K562 (cell line): ENCODE data around the gene GABPB1. TPM values are rescaled to one million over a fixed set of nuclear protein-coding genes. Genes with fewer than 3 reads are reported as not detected.

Experiments
- ATAC-seq: fragments of 200-7000 bp; cut with Tn5 transposase; 3 replicates; pipeline ENCODE4 v1.9.1; 2020; ENCODE audit warnings: moderate library complexity
- BruUV-seq: library from RNA; stranded (reverse); fragments of 400-500 nt; replicated peaks from 2 replicates; lab custom pipeline; 2021; lab: Mats Ljungman, UMichigan
- CTCF ChIA-PET: fragments of 300-600 bp; formaldehyde crosslinking; extraction: SDS; loops from one replicate; lab custom pipeline; 2021; ENCODE audit warnings: low intra/inter-chr PET ratio; lab: Yijun Ruan, JAX
- POLR2A ChIA-PET: fragments of 300-600, 350-650 bp; sonication (Branson Sonifier 250); formaldehyde crosslinking; extraction: SDS; loops from one replicate; lab custom pipeline; 2021; ENCODE audit warnings: antibody characterized with exemption, inconsistent platforms; lab: Yijun Ruan, JAX
- DNase-seq, 4 experiments: peaks; one replicate each; pipeline versions ENCODE4 v3.0.0 to v3.0.0-alpha.2; 2011 to 2018; ENCODE audit warnings: low spot score in 3 of 4, mixed read lengths in 3 of 4; ENCODE audit errors: extremely low read depth in 1 of 4
- FAIRE-seq: peaks from 2 replicates; lab custom pipeline; 2011; peaks lifted over from hg19 to GRCh38; lab: Jason Lieb, UNC
- H2AFZ ChIP-seq: 2 replicates; pipeline ENCODE4 v1.6.0; 2011; ENCODE audit warnings: low read depth, low read length, control low read depth, inconsistent platforms
- H3K27ac ChIP-seq: fragments of 200-600 bp; 3 replicates; pipeline ENCODE4 v1.8.0; 2011; ENCODE audit warnings: low read depth, mild to moderate bottlenecking, control low read depth, inconsistent platforms, low read length, moderate library complexity, mixed read lengths; ENCODE audit errors: extremely low read depth
- H3K27me3 ChIP-seq, 2 experiments: fragments of 300-600 bp in 1 of 2; 2 replicates in 1 of 2; 3 replicates in 1 of 2; pipeline versions ENCODE4 v1.6.0 to v1.8.0; 2011; ENCODE audit warnings: inconsistent platforms in 2 of 2, low read length in 2 of 2, mild to moderate bottlenecking in 1 of 2, mixed read lengths in 1 of 2, moderate library complexity in 1 of 2; ENCODE audit not compliant: control insufficient read depth in 2 of 2, insufficient read depth in 2 of 2
- H3K36me3 ChIP-seq: fragments of 300-600 bp; 3 replicates; pipeline ENCODE4 v1.8.0; 2011; ENCODE audit warnings: mild to moderate bottlenecking, low read length, inconsistent platforms; ENCODE audit not compliant: control insufficient read depth, insufficient read depth
- H3K4me1 ChIP-seq, 2 experiments: fragments of 200-600 bp in 1 of 2; replicated peaks in 1 of 2; 2 replicates in 1 of 2; 3 replicates in 1 of 2; pipeline versions ENCODE4 v1.5.1 to v1.8.0; 2011; ENCODE audit warnings: inconsistent platforms in 2 of 2, low read length in 2 of 2, mild to moderate bottlenecking in 1 of 2, mixed read lengths in 1 of 2, moderate library complexity in 1 of 2; ENCODE audit not compliant: control insufficient read depth in 2 of 2, insufficient read depth in 2 of 2
- H3K4me2 ChIP-seq: 2 replicates; pipeline ENCODE4 v1.6.1; 2011; ENCODE audit warnings: low read length, control low read depth, inconsistent platforms, mixed read lengths; ENCODE audit not compliant: insufficient read depth
- H3K4me3 ChIP-seq: fragments of 200-600 bp; sonication (generic), shearing (Covaris generic); 2 replicates; pipeline ENCODE4 v1.5.1; 2016; ENCODE audit warnings: control low read depth, inconsistent platforms
- H3K79me2 ChIP-seq: fragments of 200-600 bp; 3 replicates; pipeline ENCODE4 v1.8.0; 2011; ENCODE audit warnings: low read length, inconsistent platforms; ENCODE audit not compliant: control insufficient read depth, insufficient read depth
- H3K9ac ChIP-seq, 2 experiments: 2 replicates each; pipeline versions ENCODE4 v1.6.0 to v1.6.1; 2011; ENCODE audit warnings: low read depth in 2 of 2, low read length in 2 of 2, control low read depth in 1 of 2, inconsistent platforms in 1 of 2, mild to moderate bottlenecking in 1 of 2, mixed read lengths in 1 of 2; ENCODE audit not compliant: insufficient read depth in 1 of 2
- H3K9me1 ChIP-seq: one replicate; pipeline ENCODE4 v1.6.0; 2011; ENCODE audit warnings: inconsistent platforms, mild to moderate bottlenecking, low read length, moderate library complexity; ENCODE audit not compliant: control insufficient read depth, insufficient read depth
- H3K9me3 ChIP-seq: replicated peaks from 2 replicates; pipeline ENCODE4 v1.5.1; 2011; ENCODE audit warnings: low read depth, low read length, inconsistent platforms; ENCODE audit not compliant: control insufficient read depth, insufficient read depth
- H4K20me1 ChIP-seq: replicated peaks from 2 replicates; pipeline ENCODE4 v1.6.1; 2011; ENCODE audit warnings: low read length, inconsistent platforms, mixed read lengths; ENCODE audit not compliant: control insufficient read depth, insufficient read depth
- BCOR ChIP-seq: fragments of 450-650 bp; IDR thresholded peaks from 2 replicates; pipeline ENCODE4 v1.6.1; 2016
- CEBPB ChIP-seq: fragments of 450-650 bp; IDR thresholded peaks from 2 replicates; pipeline ENCODE4 v1.6.1; 2016; ENCODE audit warnings: missing genetic modification characterization, missing compliant biosample characterization
- NFATC3 ChIP-seq: fragments of 450-650 bp; IDR thresholded peaks from 2 replicates; pipeline ENCODE4 v1.6.1; 2017; ENCODE audit warnings: mild to moderate bottlenecking
- SNIP1 ChIP-seq: fragments of 450-650 bp; IDR thresholded peaks from 2 replicates; pipeline ENCODE4 v1.7.1; 2017; ENCODE audit warnings: low read depth, mild to moderate bottlenecking
- TSC22D4 ChIP-seq: fragments of 450-650 bp; IDR thresholded peaks from 2 replicates; pipeline ENCODE4 v1.6.1; 2016; ENCODE audit warnings: missing genetic modification characterization, missing biosample characterization, control low read depth
- ZNF121 ChIP-seq: sonication (generic); formaldehyde crosslinking; conservative IDR thresholded peaks from 2 replicates; pipeline ENCODE4 v1.8.0; 2022; ENCODE audit warnings: missing genetic modification reagents
- WGBS: fragments of 100-300 bp; shearing (Covaris generic); methylation state at CpG from one replicate; pipeline ENCODE4 v1.1.6; 2016; ENCODE audit warnings: low coverage, mixed read lengths; ENCODE audit not compliant: insufficient coverage; ENCODE audit errors: missing lambda C conversion rate; 5-methylcytosine and 5-hydroxymethylcytosine counted together
- in situ Hi-C: fragments of 300-500 bp; cut with MboI; formaldehyde crosslinking; loops from 4 replicates; pipeline ENCODE4 v1.15.0; 2018; ENCODE audit warnings: inconsistent platforms, mixed read lengths
- intact Hi-C: fragments of 100-400 bp; cut with micrococcal nuclease; formaldehyde crosslinking; loops from 2 replicates; pipeline ENCODE4 v1.14.2; 2022
- polyA plus RNA-seq, 8 experiments: library from polyadenylated mRNA; depleted of rRNA in 4 of 8; stranded (reverse) in 5 of 8; unstranded in 3 of 8; fragments of >200 nt; fragmentation: Nextera tagmentation in 2 of 8; fragmentation: Illumina TruSeq in 1 of 8; extraction: Ambion mirVana in 2 of 8; extraction: Trizol in 1 of 8; gene quantifications; 2 replicates each; pipeline versions ENCODE4 v1.2.1 to v1.2.3, GENCODE V29; 2011 to 2014; ENCODE audit warnings: inconsistent platforms in 1 of 8, missing spikeins in 1 of 8
- total RNA-seq, 7 experiments: library from RNA; depleted of rRNA in 6 of 7; stranded (reverse); fragments of >200 nt in 6 of 7; fragmentation: Illumina TruSeq in 2 of 7; extraction: Trizol in 2 of 7; gene quantifications; 2 replicates each; pipeline versions ENCODE4 v1.2.1 to v1.2.3, GENCODE V29; 2011 to 2021; ENCODE audit warnings: low replicate concordance in 1 of 7

GABPB1 gene
- total and polyA plus RNA-seq, 9 of the 15 experiments (the other 6 are each of a cell fraction or from before 2014, with no cell fraction given), result 11.8 to 42.3 (median 33.2) TPM

DNA sequence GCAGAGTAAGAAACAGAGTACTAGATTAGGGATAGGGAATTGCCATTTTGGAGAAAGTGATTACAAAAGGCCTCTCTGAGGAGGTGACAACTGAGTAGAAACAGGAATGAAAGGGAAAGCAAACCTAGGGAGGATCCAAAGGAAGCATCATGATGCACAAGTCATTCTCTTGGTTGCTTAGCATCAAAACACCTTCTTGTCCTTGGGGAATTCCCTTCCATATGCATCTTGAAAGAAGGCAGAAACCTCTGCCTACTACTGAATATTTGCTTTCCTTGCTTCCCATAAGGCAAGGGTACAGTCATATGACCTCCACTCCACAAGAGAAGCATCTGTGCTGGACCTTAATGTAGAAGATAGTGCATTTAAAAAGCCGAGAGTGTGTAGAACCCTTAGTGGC, 24.1 kb downstream of the GABPB1 start (continued):
- TF ChIP-seq ZNF121 (CRISPR knock-in tag), result no peak

DNA sequence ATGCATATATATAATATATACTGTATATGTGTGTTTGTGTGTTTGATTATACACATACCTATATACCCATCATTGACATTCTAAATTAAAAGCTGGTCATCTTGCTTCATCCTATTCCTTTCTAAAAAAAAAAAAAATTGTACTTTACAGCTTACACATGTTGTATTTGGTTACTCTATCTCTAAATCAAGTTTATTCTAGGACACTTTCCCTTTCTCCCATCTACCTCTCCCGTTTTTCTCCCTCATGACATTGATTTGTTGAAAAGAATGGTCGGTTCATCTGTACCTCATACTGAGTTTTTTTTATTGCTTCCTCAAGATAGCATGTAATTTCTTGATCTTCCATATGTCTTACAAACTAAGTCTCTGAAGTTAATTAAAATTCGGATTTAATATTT, 26.9 kb downstream of the GABPB1 start:
- Histone ChIP-seq H3K4me1 (no peaks in the 10 kb centered on the region), H2AFZ (no peak overlapping the region), H3K27me3 (no peaks in the 10 kb centered on the region), H3K9ac (no peak overlapping the region), H3K79me2 (peaks cover 8% of the 10 kb centered on the region; the same call in 1 of the 3 replicates), H3K9me1 (peaks cover 2% of the 10 kb centered on the region), H3K4me3 (no peak overlapping the region), H3K27ac (no peak overlapping the region), H3K9me3 (no peaks in the 10 kb centered on the region), H4K20me1 (no peaks in the 10 kb centered on the region), H3K4me2 (no peak overlapping the region), H3K36me3 (no peaks in the 10 kb centered on the region)
- ChIA-PET CTCF (no interaction called here), POLR2A (interaction anchor here (0.6 to 2.1 kb wide), 6 partner anchors 8 to 96 kb away, joined by 3 to 7 read pairs (median 3); partner anchors contain the start of gene USP8)
- BruUV-seq, result no TSS peak
- ATAC-seq (no peak), DNase-seq (no peak), FAIRE-seq (no peak)
- TF ChIP-seq BCOR, result no peak
- TF ChIP-seq NFATC3, result no peak
- TF ChIP-seq TSC22D4 (tag), result no peak
- TF ChIP-seq SNIP1, result no peak
- no peak for TF ChIP-seq CEBPB
- intact Hi-C loops (no loop called here), in situ Hi-C loops (no loop called here)
- 52% methylated on average over 3 of the region's 3 CpGs for WGBS
